ENCODE data around the gene TSTD1.
"Not testable (repeated sequence)": the region's sequence is repeated elsewhere in the genome, so short reads cannot be mapped to it uniquely, and the experiment has no call there.

TSTD1 gene

DNA sequence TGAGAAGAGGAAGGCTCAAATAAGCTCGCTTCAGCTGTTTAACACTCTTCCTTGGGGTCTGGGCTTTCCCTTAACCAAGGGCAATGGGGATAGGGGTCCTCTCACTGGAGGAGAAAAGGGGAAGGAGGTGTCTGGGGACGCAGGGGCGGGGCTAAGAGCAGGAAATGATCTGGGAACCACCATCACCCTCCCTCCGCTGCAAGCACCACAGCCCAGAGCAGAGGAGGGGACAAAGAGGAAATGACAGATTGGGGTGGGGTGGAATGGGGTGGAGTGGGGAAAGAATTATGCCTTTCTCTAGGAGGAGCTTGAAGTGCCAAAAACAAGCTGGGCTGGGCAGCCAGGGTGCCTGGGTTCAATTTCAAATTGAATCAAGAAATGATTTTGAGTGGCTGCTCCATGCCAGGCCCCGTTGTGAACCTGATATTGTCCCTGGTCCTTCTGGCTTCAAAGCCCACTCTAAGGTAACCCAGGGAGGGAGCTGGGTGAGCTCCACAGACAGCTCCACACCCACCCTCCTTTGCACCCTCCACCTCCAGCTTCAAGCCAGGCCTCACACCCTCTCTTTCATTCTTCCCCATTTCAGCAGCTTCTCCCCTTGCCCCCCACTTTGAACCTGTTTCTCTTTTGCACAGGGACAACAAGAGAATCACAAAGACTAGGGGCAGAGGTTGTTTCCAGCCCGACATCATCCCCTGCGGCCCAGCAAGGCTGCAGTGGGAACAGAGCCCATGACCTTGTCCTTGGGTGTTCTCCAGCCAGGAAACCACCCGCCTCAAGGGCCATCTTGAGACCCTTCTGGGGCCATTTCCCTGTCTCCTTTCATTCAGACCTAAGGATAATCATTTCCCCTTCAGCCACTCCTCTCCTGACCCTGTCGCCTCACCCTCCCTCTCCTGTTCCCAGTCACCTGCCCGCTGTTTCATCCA is 29.8 kb upstream of the TSTD1 start:
- no peak for DNase-seq

GRCh38 chr1:161066694-161067093 is 27.9 kb upstream of the TSTD1 start:
- DNase-seq, result no peak

DNA sequence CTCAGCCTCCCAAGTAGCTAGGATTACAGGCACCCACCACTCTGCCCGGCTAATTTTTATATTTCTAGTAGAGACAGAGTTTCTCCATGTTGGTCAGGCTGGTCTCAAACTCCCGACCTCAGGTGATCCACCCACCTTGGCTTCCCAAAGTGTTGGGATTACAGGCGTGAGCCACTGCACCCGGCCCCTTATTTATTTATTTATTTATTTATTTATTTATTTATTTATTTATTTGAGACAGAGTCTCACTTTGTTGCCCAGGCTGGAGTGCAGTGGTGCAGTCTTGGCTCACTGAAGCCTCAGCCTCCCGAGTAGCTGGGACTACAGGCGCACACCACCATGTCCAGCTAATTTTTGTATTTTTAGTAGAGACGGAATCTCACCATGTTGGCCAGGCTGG is 26.9 kb upstream of the TSTD1 start:
- DNase-seq, result not testable (repeated sequence)

GRCh38 chr1:161063936-161064335 is 25.2 kb upstream of the TSTD1 start:
- DNase-seq, result not testable (repeated sequence)

GRCh38 chr1:161061419-161061818 is 22.7 kb upstream of the TSTD1 start:
- DNase-seq, result no peak

GRCh38 chr1:161059293-161059692 is 20.5 kb upstream of the TSTD1 start:
- no peak for DNase-seq

- DNase-seq, result no peak
Measured at GRCh38 chr1:161054805-161055204, 16.0 kb upstream of the TSTD1 start.

GRCh38 chr1:161054232-161054631 is 15.5 kb upstream of the TSTD1 start:
- DNase-seq, result no peak

DNA sequence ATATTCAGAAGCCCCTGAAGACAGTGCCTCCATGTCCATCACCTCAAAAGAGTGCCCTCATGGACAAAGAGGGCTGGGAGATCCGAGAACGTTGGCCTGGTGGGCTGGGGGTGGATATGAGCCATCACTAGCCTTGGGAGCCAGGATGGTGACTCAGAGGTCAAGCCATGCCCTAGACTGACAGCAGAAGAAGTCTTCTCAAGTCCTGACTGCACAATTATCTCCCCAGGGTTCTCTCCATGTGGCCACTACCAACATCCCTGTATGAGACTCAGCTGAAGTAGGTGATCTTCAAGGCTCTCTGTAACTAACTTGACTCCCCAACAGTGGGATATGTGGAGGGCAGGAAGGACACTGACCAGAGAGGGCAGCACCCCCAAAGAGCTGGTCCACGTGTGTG is 14.1 kb upstream of the TSTD1 start:
- DNase-seq, result no peak

DNA sequence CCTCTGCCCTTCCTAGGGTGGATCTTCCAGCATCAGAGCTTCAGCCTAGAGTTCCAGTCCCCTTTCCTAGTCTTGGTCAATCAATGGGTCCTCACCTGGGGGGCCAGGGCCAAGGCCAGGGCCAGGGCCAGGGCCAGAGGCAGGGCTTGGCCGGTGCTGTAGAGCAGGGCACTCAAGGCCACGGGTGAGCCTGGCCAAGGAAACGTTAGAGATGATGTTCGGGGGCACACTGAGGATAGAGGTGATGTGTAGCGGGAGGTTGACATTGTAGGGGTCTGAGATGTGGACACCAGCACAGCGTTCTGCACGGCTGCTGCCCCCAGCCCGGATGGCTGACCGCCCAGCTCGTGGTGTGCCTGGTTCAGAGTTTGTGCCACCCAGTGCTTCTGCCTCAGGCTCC is 12.5 kb upstream of the TSTD1 start:
- DNase-seq, result no peak

DNA sequence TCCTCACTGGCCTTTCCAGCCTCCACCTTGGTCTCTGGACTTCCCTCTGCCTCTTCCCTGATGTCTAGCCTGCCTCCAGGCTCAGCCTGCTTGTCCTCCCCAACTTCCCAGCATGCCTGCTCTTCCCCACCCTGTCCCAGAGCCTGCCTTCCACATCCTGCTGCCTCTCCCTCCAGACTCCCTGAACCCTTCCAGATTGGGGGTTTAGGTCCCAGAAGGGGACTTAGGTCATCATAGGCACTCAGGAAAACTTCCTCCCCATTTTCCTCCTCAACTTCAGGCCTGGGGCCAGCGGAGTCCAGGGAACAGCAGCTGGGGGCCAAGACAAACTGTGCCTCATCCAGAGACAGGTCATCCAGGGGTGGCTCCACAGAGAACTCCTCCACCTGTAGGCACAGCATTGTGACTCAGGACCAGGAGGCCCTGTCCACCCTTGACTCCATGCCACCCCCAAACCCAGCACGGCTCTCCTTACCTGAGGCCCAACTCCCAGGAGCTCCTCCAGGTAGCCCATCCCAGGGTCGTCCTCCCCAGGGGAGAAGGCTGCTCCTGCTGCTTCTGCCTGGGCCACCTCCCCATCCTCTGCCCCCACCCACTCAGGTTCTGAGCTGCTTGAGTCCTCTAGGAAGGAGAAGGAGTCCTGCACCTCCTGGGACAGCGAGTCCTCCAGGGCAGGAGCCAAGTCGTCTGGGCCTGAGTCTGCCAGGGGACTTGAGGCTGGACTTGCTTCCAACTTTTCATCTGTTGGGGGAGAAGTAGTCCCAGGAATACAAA is 10.4 kb upstream of the TSTD1 start:
- DNase-seq, result no peak

- DNase-seq, result no peak
Measured at GRCh38 chr1:161047436-161048420, 9.0 kb upstream of the TSTD1 start.

GRCh38 chr1:161046605-161047228 is 8.0 kb upstream of the TSTD1 start:
- no peak for DNase-seq

DNA sequence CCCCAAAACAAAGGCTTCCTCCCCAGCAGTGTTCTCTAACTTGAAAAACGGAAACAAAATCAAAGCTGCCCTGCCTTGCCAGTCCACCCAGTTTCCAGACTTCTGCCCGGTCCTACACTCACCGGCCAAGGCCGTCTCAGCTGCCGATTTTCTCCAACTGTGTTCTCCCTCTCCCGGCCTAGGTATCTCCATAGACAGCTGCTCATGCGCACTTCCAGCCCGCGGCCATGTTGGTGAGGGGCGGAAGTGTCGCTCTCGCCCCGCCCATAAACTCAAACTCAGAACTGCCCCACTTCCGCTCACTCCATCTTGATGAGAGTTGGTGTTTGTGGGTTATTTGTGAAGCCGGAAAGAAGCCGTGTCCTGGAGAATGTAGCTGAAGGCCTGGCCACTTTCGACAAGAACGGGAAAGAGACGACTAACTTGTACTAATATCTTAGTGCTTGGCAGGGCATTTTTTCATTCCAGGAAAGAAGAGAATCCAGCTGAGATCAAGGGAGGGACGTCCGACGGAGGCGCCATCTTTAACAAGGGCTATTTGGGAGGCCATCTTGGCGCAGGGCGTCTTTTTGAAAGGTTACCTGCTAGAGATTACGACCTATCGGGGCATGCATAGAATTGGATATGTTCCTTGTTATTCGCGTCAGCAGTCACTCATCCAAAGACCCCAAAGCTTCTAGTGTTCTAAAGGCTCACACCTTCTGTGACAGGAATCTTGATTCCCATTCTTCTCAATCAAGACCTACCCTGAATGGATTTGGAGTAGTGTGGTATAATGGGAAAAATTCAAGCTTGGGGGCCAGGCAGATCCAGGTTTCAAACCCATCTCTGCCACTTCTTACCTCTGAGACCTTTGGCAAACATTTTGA is 7.2 kb upstream of the TSTD1 start, which contains the start of gene USF1:
Gene USF1 (minus strand): TSS at position 242 of the 869 bp plus-strand sequence. CDS start 2,702 bp downstream, outside the sequence.
- peak; percentile 99 for DNase-seq

- peak; percentile 85 to 92 for DNase-seq
Measured at GRCh38 chr1:161044908-161045735, 6.4 kb upstream of the TSTD1 start.

GRCh38 chr1:161044535-161044907 is 5.8 kb upstream of the TSTD1 start:
- no peak for DNase-seq

- no peak for DNase-seq
Measured at GRCh38 chr1:161039546-161039945, 782 bp upstream of the TSTD1 start.

DNA sequence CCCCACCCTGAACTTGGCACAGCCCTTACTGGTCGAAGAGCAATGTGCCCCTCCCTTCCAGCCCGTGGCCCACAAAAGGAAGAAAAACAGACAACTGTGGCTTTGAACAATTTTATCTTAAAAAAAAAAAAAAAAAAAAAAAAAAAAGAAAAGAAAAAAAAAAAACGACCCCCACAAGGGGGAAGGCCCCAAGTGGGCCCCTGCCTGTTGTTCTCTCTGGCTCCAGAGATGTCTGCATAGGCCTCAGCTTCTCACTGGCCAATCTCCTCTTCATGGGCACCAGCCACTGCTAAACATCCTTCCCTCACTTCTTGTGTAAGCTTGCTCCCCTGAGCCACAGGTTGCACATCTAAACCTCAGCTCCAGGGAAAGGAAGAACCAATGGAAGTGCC is 386 bp upstream of the TSTD1 start:
- DNase-seq, result no peak

DNA sequence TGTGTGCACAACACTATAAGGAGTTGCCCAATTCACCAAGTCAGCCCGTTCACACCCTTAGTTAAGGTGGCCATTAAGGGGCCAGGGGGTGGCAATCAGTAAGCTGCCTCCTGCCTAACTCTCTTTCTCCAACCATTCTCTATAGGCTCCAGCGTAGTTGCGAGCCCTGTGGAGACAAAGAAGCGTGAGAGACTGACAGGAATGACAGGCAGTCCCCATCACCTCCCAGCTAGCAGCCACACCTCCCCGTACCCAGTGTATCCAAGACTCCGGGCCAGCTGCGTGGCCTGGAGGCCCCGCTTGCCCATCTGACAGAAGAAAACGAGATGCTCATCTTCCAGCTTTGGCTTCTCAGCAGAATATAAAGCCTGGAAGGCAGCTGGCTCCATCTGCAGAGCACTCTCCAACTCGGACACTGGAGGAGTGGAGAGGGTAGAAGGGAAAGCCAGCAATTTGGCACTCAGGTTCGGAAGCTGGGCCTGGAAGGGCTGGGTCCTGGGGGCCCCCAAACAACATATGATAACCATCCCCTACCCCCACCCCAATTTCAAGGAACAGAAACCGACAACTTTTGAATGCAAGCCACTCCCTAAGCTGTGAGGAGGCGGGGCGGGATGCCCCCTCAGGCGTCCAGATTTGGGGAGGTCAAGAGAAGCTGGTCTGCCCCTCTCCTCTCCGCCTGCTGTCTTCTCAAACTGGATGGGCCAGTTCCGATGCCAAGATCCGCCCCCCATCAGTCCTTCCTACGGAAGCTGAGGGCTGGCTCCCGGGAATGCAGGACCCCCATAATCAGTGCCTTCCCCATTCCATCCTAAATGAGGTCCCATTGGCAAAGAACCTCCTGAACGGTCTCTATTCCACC is 872 bp downstream of the TSTD1 start:
- DNase-seq, result peak in 1 of 2 experiments; percentile 36
